Measurements from ENCODE around the gene ENG.
A peak's percentile ranks its signal among the peaks of the same experiment; 100 is the strongest.
"Not testable (repeated sequence)": the region's sequence is repeated elsewhere in the genome, so short reads cannot be mapped to it uniquely, and the experiment has no call there.

Gene ENG

DNA sequence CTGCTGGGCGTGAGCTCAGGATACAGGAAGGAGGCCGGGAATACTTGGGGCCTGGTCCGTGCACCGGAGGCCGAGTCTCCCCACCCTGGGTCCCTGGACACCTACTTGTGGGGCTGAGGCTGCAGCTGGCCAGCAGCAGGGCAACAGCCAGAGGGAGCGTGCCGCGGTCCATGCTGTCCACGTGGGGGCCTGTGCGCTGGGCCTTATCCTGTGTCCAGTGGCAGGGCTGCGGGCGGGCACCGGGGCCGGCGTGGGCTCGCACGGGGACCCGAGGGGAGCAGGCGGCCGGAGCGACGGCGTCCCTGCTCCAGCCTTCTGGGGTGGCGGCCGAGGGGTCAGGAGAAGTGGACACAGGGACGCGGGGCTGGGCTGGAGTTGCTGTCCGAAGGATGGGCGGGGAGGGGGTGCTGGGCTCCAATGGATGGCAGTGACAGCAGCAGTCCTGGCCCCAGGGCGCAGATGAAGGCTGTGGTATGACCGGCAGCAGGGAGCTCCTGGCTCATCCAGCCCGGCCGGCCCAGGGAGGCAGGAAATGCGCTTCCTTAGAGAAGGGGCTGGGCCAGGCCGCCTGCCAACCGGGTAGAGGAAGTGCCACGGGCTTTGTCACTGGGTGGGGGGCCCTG is at the start of gene ENG:
Gene ENG (minus strand): TSS at position 475 of the 623 bp plus-strand sequence. CDS start 303 bp downstream, at position 172.
- DNase-seq = no peak

DNA sequence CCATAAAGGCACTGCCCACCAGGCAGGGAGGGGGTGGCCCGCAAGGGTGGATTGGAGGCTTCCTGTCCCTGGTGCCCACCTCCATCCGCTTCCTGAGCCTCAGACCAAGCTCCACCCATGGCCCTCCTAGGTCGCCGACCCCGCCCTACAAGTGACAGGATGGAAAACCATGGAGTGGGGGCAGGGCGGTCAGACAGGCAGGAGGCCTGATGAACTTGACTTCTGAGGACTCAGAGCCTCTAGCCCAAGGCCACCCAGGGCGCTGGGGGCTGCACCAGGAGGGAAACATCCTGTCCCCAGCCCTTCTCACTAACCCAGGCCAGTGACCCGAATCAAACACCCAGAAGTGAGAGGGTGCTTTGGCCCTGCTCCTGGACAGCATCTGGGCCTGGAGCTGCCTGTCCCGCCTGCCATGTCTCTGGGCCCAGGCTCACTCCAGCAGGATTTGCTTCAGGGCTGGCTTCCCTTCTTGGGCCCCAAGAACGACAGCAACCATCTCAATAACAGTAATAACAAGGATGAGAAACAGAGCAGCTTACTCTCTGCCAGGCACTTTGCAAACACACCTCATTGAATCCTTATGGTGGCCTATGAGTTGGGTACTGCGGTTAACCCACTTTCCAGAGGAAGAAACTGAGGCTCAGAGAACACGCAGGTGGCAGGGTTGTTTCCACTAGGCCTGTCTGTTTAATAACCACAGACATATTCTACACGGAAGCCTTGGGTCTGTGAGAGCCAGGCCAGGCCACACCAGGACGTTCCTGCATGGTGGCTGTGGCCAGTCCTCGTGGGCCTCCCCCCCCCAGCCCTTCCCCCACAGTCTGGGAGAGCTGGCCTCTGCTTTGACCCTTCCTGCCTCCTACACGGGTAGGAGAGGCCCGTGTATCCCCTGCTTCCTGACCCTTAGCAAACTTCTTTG is 49.4 kb upstream of the ENG start:
- DNase-seq = peak; percentile 69 to 73

DNA sequence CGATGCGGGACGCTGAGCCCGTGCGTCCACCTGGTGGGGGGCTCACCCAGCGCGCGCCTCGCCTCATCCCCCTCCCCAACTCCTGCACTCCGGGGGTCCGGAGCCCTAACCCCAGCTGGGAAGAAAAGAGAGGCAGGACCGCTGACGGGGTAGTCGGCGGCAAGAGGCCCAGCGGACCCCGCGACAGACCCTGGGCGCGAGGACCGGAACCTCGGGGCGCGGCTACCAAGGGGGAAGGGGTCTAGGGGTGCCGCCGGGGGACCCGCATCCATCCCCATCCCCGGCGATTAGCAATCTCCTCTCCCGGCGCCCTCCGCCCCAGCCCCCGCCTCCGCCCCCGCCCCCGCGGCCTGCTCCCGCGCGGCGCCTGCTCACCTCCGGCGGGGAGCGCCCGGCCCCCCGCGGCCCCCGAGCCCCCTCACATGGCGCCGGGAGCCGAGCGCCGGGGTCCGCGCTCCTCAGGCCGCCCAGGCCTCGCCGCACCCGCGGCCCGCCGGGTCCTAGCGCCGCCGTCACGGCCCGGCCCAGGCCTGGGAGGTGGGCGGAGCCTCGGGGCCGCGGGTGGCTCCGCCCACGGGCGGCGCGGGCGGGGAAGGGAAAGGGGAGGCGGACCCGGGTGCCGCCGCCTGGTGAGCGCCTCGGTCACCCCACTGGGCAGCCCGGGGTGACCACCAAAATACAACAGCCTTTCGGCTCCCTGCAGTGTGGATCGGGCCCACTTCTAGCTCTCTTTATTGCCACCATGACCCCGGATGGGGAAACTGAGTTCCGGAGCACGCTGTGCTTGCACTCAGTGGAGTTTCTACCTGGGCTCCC is 44.9 kb upstream of the ENG start, which contains the start of gene ST6GALNAC6:
Gene ST6GALNAC6 (minus strand): TSS at position 476 of the 816 bp plus-strand sequence. CDS start 1,622 bp downstream, outside the sequence.
- peak; percentile 62 to 68 for DNase-seq

DNA sequence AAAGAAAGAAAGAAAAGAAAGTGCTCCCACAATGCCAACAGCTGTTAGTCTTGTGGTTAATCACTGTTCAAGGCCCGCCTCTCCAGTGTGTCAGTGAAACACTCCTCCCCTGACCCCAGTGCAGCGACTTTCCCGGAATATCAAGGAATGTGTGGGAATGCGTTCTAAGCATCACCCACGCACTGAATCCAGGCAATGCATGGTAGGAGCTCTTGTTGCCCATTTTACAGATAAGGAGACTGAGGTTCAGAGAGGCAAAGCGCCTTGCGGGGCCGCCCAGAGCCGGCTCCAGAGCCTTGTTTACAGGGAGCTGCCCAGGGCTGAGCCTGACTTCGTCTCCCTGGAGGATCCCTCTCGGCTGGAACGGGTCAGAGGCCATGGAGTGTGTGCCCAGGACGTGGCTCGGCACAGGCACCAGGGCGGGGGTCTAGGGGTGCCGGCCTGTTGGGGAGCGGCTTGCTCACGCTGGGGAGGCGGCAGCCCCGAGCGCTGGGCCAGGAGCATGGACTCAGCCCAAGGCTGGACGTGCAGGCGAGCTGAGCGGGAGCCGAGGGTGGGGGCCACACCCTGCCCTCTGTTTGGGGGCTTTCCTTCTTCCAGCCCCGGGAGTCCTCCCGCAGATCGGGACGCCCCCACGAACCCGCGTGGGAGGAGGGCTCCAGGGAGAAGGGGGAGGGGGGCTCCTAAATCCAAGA is 44.1 kb upstream of the ENG start:
- DNase-seq = no peak

DNA sequence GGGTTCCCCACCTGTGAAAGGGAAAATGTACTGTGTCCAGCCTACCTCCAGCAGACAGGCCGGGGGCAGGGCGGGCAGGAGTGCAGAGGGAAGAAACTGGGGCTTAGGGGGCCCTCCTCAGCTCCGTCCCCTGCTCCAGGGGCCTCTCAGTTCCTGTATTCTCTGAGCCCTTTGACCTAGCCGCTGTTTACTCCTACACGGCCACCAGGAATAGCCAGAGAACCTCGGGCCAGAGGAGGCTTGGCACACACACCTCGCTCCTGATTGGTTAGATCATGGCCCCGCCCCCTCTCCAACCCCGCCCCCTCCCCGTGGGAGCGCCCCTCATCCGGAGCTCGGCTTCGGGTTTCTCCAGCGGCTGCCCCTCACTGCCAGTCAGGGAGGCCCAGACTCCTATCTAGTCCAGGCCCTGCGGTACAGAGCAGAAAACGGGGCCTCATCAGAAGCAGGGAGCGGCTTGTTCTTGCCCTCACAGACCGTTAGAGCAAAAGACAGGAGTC is 42.8 kb upstream of the ENG start:
- no peak for DNase-seq

DNA sequence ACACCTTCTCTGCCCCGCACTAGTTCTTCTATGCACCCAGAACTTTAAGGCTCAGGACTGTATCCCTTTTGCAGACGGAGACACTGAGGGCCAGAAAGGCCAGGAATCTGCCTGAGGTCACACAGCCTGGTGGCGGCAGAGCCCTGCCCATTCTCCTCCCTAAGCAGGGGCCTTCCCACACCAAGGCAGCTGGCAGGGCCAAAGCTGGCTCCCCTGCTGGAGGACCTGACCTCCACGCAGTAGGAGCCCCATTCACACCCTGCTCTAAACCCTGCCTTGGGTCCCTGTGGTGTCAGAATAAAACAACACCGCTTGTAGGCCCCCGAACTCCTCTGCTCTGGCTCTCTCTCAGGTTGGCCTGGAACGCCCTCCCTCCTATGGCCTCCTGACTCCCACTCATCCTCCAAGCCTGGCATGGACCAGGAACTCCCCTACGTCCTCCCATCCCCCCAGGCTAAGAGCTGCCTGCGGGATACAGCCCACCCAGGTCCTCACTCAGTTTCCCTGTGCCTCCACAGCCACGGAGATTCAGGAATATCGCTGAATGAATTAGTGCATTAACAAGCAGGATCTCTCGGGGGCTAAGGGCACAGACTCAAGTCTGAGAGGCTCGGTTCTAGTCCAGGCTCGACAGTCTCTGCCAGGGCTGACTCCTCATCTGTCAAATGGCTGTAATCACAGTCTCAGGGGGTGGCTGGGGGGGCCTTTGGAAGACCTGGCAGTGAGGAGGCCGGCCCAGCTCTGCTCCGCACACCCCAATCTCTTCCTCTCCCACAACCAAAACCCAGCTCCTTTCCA is 42.1 kb upstream of the ENG start:
- no peak for DNase-seq

DNA sequence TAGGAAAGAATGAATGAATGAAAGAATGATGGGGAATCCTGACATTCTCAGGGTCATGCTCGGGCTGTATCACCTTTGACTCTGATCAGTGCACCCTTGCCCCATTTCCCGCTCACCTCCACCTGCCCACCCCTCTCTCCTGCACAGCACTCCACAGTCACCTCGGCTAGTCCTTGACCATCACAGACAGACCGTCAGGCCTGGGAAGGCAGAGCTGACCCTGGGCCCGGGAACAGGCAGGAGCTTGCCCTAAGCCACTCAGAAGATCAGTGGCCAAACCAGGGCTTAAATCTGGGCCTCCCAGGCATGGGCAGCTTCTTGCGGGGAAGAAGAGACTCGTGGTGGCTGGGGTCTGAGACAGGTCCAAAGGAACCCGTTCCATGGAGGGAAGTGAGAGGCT is 41.4 kb upstream of the ENG start:
- DNase-seq = no peak

DNA sequence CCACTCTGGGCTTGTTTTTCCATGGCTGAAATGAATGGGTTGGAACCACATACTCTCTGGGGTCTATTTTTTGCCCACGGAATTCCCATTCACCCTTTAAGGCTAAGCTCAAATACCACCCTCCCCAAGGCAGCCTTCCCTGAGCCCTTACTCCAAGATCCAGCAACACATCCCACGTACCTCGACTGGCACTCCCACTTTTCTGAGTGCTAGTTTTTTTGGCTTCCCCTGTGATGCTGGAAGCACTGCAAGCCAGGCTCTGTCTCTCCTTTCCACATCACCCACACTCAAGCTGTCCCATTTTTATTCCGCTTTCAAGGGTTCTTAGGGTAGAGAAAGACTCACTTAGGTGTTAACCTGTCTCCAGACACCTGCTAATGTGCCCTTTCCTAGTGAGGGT is 38.9 kb upstream of the ENG start:
- DNase-seq = no peak

DNA sequence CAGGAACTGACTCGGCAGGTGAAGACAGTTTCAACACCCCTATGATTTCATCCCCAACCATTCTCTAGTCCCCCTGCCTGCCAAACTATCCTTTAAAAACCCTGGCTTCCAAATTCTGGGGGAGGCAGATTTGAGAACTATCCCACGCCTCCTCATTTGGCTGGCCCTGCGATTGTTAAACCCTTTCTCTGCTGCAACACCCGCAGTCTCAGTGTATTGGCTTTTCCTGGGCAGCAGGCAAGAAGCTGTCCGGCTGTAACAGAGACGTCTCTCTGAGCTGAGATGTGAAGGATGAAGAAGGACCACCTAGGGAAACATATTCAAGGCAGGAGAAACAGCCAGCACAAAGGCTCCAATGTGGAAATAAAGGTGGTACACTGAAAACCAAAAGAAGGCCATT is 38.4 kb upstream of the ENG start:
- DNase-seq = no peak

DNA sequence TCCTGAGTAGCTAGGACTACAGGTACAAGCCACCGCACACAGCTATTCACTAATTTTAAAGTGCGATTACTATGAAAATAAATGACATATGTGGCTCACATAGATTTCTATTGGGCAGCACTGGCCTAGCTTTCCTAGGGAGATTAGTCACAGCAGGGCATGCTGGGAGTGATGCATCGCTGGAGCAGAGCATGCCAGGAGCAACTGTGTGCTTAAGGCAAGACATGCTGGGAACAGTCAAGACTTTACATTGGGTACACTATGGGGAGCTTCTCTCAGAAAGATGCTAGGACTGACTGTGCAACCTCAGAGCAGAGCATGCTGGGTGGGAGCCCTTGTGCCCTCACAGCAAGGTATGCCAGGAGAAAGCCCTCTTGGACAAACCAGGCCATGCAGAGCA is 35.6 kb upstream of the ENG start:
- DNase-seq = no peak

DNA sequence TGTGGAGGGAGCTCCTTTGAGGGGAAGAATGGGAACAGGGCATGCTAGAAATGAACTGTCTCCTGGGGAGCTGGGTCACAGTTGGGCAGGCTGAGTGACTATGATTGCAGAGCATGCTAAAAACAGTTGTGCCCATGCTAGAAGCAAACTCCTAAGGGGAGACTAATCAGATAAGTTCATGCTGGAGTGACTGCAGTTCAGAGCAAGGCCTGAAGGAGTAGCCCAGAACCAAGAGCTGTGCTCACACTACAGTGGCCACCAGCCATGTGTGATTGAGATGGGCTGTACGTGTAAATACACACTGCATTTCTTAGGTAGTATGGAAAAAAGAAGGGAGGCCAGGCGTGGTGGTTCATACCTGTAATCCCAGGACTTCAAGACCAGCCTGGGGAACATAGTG is 33.3 kb upstream of the ENG start:
- no peak for DNase-seq

DNA sequence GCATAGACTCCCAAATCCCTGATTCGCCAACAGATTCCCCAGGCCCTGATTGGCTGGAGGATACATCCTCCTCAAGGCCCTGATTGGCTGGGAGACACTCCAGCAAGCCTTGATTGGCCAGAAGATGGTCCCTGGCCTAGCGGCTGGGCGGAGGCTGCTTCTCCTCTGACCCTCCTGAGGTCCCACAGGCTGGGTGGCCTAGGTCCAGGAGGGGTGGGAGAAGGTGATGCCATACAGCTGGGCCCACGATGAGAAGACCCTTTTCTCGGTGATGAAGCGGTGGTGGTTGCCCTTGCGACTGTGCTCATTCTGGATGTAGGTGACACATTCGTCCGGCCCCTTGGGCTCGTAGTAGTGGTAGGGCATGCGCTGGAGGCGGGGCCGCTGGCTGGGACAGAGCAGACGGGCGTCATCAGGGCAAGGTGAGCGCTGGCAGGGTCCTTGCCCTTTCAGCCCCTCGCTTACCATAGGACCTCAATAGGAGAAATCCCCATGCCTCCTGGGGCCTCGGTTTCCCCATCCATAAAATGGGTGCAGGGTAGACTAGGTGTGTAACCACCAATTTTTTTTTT is 32.0 kb upstream of the ENG start:
- no peak for DNase-seq

DNA sequence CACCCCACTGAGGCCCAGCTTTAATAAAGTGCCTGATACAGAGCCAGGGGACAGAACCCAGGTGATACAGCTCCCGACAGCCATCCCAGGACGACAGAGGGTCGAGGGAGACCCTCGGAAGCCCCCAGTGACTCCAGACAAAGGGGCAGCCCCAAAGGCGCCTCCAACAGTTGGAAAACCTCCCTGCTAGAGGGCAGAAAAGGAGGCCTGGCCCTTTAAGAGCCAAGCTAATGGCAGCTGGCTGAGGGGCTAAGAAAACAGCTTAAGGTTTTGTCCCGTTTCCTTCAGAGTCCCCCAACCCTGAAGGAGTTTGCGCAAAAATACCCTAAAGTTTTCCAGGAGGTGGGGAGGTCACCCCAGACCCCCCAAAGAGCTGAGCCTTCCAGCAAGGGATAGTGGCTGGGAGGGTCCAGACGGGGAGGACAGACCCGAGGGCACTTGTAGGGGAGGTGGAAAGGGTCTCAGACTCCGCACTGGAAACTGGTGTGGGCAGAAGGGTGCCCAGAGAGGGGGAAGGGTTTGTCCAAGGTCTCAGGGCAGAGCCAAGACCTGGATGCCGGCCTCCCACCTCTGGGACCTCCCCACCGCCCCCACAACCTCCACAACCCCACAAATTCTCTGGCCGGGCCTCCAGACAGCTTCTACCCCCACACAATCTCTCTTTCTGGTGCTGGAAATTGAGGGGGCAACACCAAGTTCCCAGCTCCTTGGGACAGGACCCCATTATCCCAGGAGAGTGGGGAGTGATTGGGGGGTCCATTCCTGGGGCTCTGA is 31.2 kb upstream of the ENG start:
- no peak for DNase-seq

DNA sequence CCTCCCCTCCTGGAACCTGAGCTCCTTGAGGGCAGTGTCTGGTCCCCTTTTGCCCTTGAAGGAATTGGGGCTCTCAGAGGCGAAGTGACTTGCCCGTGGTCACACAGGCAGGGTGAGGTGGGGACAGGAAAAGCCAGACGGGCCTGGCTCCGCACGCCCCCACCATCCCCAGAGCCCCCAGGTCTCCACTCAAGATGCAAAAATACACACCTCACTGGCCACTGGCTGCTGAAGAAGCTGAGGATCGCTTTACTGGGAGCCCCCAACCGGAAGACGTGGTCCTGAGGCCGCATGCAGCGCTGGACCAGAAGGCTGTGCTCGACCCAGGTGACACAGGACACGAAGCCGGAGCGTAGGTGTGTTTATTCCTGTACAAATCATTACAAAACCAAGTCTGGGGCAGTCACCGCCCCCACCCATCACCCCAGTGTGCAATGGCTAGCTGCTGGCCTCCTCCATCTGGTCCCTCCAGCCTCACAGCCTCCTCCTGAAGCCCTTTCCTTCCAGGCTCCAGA is 30.6 kb upstream of the ENG start:
- no peak for DNase-seq

DNA sequence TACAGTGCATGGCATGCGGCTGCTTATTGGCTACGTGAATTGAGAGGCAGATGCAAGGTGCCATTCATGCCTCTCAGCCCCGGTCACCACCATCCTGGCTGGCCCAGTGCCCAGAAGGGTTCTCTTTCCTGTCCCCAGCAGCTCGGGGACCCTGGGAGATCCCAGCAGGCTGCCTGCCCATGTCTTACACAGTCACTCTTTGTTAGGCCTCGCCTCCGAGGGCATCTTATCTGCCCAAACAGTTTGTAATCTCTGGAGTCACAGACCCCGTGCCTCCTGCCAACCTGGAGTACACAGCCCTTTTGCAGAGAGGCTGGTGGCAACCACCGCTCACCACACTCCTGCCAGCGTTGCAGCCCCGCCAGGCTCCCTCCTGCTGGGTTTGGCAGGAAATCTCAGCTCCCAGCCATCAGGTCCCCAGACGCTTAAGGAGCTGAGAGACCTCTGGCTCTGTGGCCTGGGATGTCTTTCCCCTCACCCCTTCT is 30.0 kb upstream of the ENG start:
- DNase-seq = no peak

DNA sequence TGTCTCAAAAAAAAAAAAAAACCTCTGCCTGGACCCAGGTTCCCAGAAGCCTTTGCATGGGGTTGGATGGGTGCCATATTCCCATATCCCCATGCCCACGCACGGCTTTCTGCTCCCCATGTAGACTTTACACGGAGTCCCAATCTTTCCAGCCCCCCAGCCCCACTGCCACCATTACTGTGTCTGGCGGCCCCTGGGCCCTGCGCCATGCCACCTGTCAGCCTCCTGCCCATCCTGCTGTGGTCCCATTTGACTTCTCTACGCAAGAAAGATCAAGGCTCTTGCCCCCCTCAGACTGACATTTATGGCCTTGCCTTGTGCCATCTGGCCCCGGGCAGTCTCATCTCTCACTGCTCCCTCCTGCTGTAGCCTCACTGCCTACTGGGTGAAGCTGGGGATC is 29.5 kb upstream of the ENG start:
- no peak for DNase-seq

DNA sequence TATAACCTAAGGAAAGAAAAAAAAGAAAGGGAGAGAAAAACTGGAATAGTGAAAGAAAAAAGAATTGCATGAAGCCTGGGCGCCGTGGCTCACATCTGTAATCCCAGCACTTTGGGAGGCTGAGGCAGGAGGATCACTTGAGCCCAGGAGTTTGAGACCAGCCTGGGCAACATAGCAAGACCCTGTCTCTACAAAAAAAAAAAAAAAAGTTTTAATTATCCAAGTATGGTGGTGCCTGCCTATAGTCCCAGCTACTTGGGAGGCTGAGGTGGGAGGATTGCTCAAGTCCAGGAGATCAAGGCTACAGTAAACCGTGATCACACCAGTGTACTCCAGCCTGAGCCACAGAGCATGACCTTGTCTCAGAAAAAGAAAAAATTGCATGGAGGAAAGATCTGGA is 27.3 kb upstream of the ENG start:
- DNase-seq = not testable (repeated sequence)

DNA sequence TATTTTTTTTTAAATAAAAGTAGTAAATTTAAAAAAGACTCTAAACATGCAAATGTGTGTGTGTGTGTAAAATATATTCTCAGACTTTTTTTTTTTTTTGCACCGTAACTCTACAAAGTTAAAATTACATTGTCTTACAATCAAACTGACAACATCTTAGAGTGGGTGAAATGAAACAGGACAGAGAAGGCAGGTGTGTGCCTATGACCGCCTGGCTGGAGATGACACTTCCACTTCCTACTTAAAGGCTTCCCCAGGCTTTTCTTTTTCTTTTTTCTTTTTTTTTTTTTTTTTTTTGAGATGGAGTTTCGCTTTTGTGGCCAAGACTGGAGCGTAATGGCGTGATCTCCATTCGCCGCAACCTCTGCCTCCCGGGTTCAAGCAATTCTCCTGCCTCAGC is 25.7 kb upstream of the ENG start:
- no peak for DNase-seq

DNA sequence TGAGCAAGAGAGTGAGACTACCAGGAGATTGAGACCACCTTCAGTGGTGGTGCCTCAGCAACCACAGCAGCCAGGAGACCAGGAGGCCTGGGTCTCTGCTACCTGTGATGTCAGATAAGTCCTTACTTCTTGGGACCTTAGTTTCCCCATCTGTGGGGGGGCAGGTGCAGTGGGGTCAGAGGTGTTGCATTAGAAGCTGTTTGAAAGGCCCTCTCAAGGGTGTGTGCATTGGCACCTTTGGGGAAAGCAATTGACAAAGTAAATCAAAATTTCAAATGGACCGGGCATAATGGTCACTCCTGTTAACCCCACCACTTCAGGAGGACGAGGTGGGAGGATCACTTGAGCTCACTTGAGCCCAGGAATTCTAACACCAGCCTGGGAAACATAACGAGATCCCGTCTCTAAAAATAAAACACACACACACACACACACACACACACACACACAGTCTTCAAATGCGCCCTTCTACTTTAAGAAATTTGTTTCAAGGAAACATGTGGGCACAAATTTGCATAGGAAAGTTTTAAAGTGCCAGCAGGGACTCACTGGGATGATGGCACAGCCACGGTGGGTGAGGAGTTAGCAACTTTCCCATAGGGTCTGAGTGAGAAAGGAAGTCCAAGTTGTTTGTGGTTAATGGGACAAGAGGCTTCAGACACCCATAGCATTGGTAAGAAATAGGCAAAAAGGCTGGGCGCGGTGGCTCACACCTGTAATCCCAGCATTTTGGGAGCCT is 24.4 kb upstream of the ENG start:
- no peak for DNase-seq

Data from CD4-positive, alpha-beta T cell treated with Interleukin-4 for 1 hour (primary cell).